OCI-LY1 (cell line): ENCODE data around the gene GCM1.

Experiments used
- H2AFZ ChIP-seq: fragments of 200-600 bp; sonication (generic), shearing (Covaris generic); 2 replicates; pipeline ENCODE4 v1.6.0; 2014; ENCODE audit warnings: antibody characterized with exemption, mild to moderate bottlenecking, low read length
- H3F3A ChIP-seq: fragments of 200-600 bp; sonication (generic), shearing (Covaris generic); 2 replicates; pipeline ENCODE4 v1.6.0; 2014; ENCODE audit warnings: mild to moderate bottlenecking, antibody characterized with exemption, low read length, moderate library complexity; ENCODE audit not compliant: insufficient read depth
- H3K27ac ChIP-seq: fragments of 200-600 bp; sonication (generic); 2 replicates; pipeline ENCODE4 v1.5.1; 2014; ENCODE audit warnings: low read length, mixed run types, mild to moderate bottlenecking, low read depth; ENCODE audit not compliant: poor library complexity, severe bottlenecking
- H3K27me3 ChIP-seq: fragments of 200-600 bp; sonication (generic); 2 replicates; pipeline ENCODE4 v1.6.0; 2014; ENCODE audit warnings: antibody characterized with exemption, mild to moderate bottlenecking, low read length, moderate library complexity; ENCODE audit not compliant: insufficient read depth
- H3K36me3 ChIP-seq: fragments of 200-600 bp; sonication (generic); 2 replicates; pipeline ENCODE4 v1.6.1; 2014; ENCODE audit warnings: mild to moderate bottlenecking, antibody characterized with exemption, low read length, moderate library complexity, mixed read lengths; ENCODE audit not compliant: insufficient read depth
- H3K4me1 ChIP-seq: fragments of 200-600 bp; sonication (generic); 2 replicates; pipeline ENCODE4 v1.5.1; 2014; ENCODE audit warnings: mild to moderate bottlenecking, low read length, moderate library complexity; ENCODE audit not compliant: insufficient read depth, severe bottlenecking
- H3K4me2 ChIP-seq: fragments of 200-600 bp; sonication (generic), shearing (Covaris generic); 2 replicates; pipeline ENCODE4 v1.6.1; 2014; ENCODE audit warnings: low read length
- H3K4me3 ChIP-seq: fragments of 200-600 bp; sonication (generic); 2 replicates; pipeline ENCODE4 v1.5.1; 2014; ENCODE audit warnings: low read length, low read depth, mild to moderate bottlenecking, mixed read lengths; ENCODE audit not compliant: poor library complexity, severe bottlenecking
- H3K79me2 ChIP-seq: fragments of 200-600 bp; shearing (Covaris generic); 2 replicates; pipeline ENCODE4 v1.6.1; 2016; ENCODE audit warnings: mixed run types, low read length, mixed read lengths; ENCODE audit not compliant: insufficient read depth
- H3K9ac ChIP-seq: fragments of 200-600 bp; sonication (generic), shearing (Covaris generic); 2 replicates; pipeline ENCODE4 v1.6.1; 2014; ENCODE audit warnings: mild to moderate bottlenecking, low read length, mixed read lengths
- H3K9me2 ChIP-seq: fragments of 200-600 bp; sonication (generic), shearing (Covaris generic); 2 replicates; pipeline ENCODE4 v1.6.1; 2014; ENCODE audit warnings: low read depth, mild to moderate bottlenecking, low read length, mixed read lengths
- H3K9me3 ChIP-seq: fragments of 200-600 bp; shearing (Covaris generic); 2 replicates; pipeline ENCODE4 v1.6.1; 2014; ENCODE audit warnings: low read length, mixed read lengths
- H4K20me1 ChIP-seq: fragments of 200-600 bp; sonication (generic), shearing (Covaris generic); 2 replicates; pipeline ENCODE4 v1.6.0; 2016; ENCODE audit warnings: mild to moderate bottlenecking, low read length; ENCODE audit not compliant: insufficient read depth
- CTCF ChIP-seq: fragments of 200-600 bp; sonication (generic), shearing (Covaris generic); IDR thresholded peaks from 2 replicates; pipeline ENCODE4 v1.5.1; 2017; ENCODE audit warnings: mild to moderate bottlenecking, antibody characterized with exemption, low read length, moderate library complexity, mixed read lengths
- EZH2 ChIP-seq: fragments of 200-600 bp; sonication (generic), shearing (Covaris generic); IDR thresholded peaks from 2 replicates; pipeline ENCODE4 v1.8.0; 2017; ENCODE audit warnings: borderline replicate concordance, mixed run types, mild to moderate bottlenecking, antibody characterized with exemption, low read length, moderate library complexity, mixed read lengths

The GCM1 gene

GRCh38 chr6:53154794-53155193, 6.2 kb upstream of the GCM1 start:
- TF ChIP-seq EZH2 (no peak), CTCF (no peak)
- Histone ChIP-seq H3K27me3 (no peaks in the 10 kb centered on the region), H3K27ac (no peak overlapping the region), H3K9me2 (no peaks in the 10 kb centered on the region), H3F3A (no peaks in the 10 kb centered on the region), H3K4me3 (no peak overlapping the region), H3K9ac (no peak overlapping the region), H2AFZ (no peak overlapping the region), H3K9me3 (no peaks in the 10 kb centered on the region), H3K79me2 (no peaks in the 10 kb centered on the region), H4K20me1 (no peaks in the 10 kb centered on the region), H3K4me1 (no peaks in the 10 kb centered on the region), H3K36me3 (no peaks in the 10 kb centered on the region), H3K4me2 (no peak overlapping the region)

GRCh38 chr6:53154071-53154470, 5.4 kb upstream of the GCM1 start:
- H3K9ac ChIP-seq, result no peak overlapping the region
- H3K27me3 ChIP-seq, result no peaks in the 10 kb centered on the region
- H3K79me2 ChIP-seq, result no peaks in the 10 kb centered on the region
- no peaks in the 10 kb centered on the region for H3K4me1 ChIP-seq
- H3K9me3 ChIP-seq, result no peaks in the 10 kb centered on the region
- H3K9me2 ChIP-seq, result no peaks in the 10 kb centered on the region
- no peak overlapping the region for H3K27ac ChIP-seq
- TF ChIP-seq CTCF, result no peak
- no peak for TF ChIP-seq EZH2
- H2AFZ ChIP-seq, result no peak overlapping the region
- H4K20me1 ChIP-seq, result no peaks in the 10 kb centered on the region
- no peaks in the 10 kb centered on the region for H3F3A ChIP-seq
- no peak overlapping the region for H3K4me3 ChIP-seq
- H3K4me2 ChIP-seq, result no peak overlapping the region
- H3K36me3 ChIP-seq, result no peaks in the 10 kb centered on the region

- H3K9me3 ChIP-seq, result no peaks in the 10 kb centered on the region
- no peaks in the 10 kb centered on the region for H3F3A ChIP-seq
- no peak overlapping the region for H3K9ac ChIP-seq
- H3K4me3 ChIP-seq, result no peak overlapping the region
- H2AFZ ChIP-seq, result no peak overlapping the region
- no peaks in the 10 kb centered on the region for H4K20me1 ChIP-seq
- no peak overlapping the region for H3K4me2 ChIP-seq
- H3K36me3 ChIP-seq, result no peaks in the 10 kb centered on the region
- no peaks in the 10 kb centered on the region for H3K27me3 ChIP-seq
- no peaks in the 10 kb centered on the region for H3K79me2 ChIP-seq
- no peaks in the 10 kb centered on the region for H3K4me1 ChIP-seq
- H3K9me2 ChIP-seq, result no peaks in the 10 kb centered on the region
- no peak overlapping the region for H3K27ac ChIP-seq
- no peak for TF ChIP-seq EZH2
- TF ChIP-seq CTCF, result no peak
These were observed 3.9 kb upstream of the GCM1 start for GRCh38 chr6:53152576-53152975.
